Measurements from ENCODE around the gene FBXL19.

FBXL19 gene

DNA sequence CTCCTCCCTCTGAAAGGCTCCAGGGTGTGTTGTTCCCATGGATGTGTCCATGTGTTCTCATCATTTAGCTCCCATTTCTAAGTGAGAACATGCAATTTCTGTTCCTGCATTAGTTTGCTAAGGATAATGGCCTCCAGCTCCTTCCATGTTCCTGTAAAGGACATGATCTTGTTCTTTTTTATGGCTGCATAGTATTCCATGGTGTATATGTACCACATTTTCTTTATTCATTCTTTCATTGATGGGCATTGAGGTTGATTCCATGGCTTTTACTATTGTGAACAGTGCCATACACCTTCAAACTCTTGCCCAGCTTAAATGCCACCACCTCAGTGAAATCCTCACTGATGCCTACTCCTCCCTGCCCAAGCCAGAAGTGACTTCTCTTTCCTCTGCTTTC, 21.0 kb downstream of the FBXL19 start:
- no peak for DNase-seq (ENCODE audit: low read depth in 2 of 2)

DNA sequence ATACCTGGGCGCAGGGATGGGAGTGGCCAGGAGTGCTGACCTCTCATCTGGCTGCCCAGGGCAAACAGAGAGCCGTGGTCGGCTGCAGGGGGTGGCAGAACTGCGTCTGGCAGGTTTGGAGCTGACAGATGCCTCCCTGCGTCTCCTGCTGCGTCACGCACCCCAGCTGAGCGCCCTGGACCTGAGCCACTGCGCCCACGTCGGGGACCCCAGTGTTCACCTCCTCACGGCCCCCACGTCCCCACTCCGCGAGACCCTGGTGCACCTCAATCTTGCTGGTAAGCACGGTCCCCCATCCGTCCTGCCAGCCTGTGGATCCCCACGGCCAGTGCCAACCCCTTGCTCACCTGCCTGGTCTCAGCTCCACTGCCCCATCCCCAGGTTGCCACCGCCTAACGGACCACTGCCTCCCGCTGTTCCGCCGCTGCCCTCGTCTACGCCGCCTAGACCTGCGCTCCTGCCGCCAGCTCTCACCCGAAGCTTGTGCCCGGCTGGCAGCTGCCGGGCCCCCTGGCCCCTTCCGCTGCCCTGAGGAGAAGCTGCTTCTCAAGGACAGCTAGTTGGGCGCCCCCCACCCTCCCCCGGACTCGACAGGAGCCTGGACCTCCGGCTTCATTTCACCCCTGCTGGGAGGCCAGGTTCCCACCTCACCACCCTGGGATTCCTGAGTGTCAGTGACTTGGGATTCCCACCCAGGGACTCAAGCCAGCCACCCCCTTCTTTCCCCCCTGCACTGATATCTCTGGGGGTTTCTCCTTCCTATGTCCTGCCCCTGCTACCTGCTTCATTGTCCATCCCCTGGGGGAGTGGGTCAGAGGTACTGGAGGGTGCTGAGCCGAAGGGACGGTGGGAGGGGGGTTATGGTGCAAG, 23.5 kb downstream of the FBXL19 start:
- DNase-seq (ENCODE audit: low read depth in 2 of 2) = no peak

DNA sequence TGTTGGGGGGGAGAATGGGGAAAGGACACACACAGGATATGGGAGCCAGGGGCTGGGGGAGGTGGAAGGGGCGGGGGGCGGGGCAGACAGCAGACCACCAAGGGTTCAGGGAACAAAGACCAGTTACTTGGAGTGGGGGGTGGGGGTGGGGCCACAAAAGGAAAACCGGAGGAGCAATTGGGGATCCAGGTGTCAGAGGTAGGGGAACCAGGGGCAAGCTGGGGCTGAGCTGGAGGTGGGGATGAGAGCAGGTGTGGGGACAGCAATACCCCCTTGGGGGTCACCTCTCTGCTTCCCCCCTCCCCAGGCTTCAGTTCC, 24.1 kb downstream of the FBXL19 start:
- no peak for DNase-seq (ENCODE audit: low read depth in 2 of 2)

DNA sequence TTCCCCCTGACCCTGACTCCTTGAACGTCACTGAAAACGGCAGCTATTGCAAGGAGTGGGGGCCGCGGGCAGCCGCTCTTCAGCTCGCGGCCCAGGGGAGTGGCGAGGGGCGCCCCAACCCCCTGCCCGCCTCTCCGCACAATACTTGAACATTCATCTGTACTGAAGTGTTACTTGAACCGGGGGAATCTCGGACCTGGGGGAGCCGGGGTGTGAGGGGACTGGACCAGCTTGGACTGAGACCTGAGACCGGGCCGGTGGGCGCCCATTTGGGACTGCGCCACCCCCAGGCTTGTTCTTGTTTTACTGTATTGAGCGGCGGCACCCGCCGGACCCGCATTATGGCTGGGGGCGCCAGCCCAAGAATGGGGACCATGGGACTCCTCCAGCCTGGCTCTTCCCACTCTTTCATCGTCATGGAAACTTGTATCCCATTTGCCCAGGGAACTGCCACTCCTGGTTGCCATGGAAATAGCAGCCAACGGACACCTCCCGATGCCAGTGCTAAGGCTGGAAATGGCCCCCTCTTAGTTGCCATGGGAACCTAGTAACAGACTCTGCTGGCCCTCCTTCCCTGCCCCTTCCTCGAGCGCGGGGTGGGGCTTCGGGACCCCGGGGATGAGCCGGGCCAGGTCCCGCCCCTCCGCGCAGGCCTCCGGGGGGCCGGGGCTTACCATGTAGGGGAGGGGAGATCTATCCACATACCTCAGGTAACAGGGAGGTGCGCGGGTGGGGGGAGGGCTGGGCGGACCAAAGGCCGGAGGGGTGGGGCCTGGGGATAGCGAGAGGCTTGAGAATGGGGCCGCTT, 24.7 kb downstream of the FBXL19 start:
- DNase-seq (ENCODE audit: low read depth in 2 of 2) = no peak

DNA sequence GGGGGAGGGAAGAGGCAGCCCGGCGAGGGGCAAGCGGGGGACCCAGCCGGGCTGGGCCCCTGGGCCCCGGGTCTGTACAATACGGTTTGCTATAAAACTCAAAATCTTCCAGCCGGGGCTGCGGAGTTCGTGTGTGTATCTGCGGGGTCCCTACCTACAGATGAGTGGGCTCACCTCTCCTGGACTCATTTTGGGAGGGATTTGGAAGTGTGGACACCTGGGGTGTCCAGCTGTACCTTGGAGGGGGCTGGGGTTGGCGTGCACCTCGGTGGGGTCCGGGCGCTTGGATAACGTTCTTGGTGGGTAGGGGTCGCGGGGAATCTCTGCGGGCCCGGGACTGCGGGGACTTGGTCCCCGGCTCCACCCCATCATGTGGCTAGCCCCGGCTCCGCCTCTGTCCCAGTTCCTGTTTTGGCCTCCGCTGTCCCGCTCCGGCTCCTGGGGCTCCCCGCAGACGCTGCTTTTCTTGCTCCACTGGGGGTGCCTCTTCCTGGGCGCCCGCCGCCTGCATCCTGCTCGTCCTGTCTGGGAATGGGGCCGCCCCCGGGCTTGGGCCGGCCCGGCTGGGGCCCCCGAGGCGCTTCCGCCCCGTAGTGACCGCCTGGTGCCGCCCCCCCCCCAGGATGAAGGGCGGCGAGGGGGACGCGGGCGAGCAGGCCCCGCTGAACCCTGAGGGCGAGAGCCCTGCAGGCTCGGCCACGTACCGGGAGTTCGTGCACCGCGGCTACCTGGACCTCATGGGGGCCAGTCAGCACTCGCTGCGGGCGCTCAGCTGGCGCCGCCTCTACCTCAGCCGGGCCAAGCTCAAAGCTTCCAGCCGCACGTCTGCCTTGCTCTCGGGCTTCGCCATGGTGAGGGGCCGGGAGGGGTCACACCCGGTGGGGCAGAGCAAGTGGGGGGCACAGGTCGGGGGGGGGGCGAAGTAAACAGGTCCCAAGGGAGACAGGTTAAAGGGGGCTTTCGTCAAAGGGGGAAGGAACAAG, 25.6 kb downstream of the FBXL19 start, which contains the start of gene ORAI3:
Gene ORAI3, plus strand, starts transcription at position 402 of the 983 bp plus-strand sequence. Its CDS starts 222 bp downstream, at position 624.
- DNase-seq (ENCODE audit: low read depth in 2 of 2) = peak in 1 of 2 donors; percentile 14

DNA sequence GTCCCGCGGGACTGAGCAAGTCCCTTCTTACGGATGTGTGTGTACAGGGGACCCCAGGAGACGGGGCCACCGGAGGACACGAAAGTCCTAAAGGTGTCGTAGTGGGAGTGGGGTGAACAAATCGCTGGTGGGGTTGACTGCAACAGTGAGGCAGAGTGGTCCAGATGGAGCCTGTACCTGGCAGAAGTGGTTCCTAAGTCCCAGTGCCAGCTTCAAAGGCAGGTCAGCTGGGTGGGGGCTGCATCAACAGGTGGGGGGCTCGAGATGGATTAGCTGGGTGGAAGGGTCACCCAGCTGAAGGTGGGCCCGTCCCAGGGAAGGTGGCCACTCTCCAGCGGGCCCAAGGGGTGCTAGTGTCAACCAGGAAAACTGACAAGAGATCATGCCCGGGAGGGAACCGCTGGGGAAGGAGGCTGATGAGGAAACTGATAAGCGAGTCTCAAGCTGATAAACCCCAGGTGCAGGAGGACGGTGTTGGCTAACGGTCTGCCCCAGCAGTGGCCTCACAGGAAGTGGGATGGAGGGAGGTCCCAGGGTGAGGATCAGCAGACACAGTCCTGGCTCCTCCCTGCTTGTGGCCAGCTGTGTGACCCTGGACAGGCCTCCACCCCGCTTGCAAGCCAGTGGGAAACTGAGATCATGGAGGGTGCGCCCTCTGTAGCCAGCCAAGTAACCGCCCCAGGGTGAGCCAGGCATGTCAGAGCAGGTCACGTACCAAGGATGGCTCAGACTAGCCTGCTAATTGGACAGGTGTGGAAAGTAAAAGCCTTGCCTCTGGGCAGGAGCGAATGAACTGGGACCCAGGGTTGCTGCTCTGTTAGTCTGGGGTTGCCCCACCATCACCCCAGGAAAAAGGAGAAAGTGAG, 26.5 kb downstream of the FBXL19 start:
- peak in 1 of 2 donors; percentile 12 for DNase-seq (ENCODE audit: low read depth in 2 of 2)

DNA sequence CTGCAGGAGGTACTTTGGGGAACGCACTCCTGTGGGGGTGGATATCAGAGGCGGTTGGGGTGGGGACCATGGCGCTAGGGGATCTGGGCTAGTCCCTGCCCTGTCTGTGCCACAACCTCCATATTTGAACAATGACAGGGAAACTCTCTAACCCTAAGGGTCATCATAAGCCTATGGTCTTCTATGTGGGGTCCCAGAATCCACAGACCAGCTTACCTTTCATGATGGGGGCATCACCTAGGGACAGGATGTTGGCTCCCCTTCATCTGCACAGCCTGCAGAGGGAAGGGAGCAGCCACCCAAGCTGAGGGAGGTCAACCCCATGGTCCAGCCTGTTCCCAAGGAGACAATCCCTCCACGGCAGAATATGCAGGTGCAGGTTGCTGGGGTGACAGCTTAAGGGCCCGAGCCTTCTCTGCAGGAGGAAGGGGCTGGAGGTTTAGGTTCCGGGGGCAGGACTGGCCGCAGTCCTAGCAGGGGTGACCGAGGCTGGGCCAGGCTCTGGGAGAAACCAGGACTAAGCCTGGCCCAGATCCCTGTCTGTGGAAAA, 27.2 kb downstream of the FBXL19 start:
- no peak for DNase-seq (ENCODE audit: low read depth in 2 of 2)

DNA sequence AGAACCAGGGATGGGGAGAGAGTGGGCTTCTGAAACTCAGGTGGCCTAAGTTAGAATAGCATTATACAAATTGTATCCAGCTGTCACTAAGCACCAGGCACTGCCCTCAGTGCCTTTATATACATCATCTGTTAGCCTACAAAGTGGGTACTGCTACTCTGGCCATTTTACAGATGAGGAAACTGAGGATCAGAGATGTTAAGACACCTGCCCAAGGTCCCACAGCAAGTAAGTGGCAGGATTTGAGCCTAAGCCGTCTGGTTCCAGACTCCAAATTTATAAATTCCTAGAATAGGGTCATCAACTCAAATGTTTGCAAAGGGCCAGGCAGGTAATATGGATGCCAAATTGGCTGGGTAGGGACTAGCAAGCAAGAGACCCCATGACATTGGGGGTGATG, 27.8 kb downstream of the FBXL19 start:
- no peak for DNase-seq (ENCODE audit: low read depth in 2 of 2)

DNA sequence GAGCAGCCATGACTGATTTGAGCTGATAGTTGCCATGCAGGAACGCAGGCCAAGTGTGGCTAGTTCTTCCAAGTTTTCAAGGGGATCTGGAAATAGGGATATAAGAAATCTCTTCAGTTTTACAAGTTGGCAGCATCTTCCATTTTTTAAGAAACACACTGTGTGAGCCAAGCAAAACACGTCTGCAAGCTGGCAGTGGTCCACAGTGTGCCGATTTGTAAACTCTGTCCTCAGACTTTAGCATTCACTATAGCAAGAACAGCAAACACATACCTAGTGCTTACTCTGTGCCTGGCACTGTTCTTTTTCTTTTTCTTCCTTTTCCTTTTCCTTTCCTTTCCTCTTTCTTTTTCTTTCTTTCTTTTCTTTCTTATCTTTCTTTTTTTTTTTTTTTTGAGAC, 28.4 kb downstream of the FBXL19 start:
- no peak for DNase-seq (ENCODE audit: low read depth in 2 of 2)

DNA sequence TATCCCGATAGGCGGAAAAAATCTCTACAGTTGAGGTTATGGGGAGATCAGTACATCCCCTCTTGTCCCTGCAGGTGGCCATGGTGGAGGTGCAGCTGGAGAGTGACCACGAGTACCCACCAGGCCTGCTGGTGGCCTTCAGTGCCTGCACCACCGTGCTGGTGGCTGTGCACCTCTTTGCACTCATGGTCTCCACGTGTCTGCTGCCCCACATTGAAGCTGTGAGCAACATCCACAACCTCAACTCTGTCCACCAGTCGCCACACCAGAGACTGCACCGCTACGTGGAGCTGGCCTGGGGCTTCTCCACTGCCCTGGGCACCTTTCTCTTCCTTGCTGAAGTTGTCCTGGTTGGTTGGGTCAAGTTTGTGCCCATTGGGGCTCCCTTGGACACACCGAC, 29.7 kb downstream of the FBXL19 start:
- no peak for DNase-seq (ENCODE audit: low read depth in 2 of 2)

DNA sequence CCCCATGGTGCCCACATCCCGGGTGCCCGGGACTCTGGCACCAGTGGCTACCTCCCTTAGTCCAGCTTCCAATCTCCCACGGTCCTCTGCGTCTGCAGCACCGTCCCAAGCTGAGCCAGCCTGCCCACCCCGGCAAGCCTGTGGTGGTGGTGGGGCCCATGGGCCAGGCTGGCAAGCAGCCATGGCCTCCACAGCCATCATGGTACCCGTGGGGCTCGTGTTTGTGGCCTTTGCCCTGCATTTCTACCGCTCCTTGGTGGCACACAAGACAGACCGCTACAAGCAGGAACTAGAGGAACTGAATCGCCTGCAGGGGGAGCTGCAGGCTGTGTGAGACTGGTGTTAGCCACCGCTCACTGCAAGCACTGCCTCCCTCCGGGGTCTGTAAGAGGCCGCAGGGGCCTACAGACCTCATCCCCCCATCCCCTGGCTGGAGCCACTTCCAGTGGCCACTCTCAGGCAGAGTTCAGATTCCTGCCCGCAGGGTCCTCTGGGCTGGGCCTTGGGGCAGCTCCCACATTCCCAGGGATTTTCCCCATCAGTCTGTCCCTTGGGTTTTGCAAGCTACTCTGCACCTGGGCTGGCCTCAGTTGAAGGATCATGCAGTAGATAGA, 30.2 kb downstream of the FBXL19 start:
- DNase-seq (ENCODE audit: low read depth in 2 of 2) = peak; percentile 19 to 38

DNA sequence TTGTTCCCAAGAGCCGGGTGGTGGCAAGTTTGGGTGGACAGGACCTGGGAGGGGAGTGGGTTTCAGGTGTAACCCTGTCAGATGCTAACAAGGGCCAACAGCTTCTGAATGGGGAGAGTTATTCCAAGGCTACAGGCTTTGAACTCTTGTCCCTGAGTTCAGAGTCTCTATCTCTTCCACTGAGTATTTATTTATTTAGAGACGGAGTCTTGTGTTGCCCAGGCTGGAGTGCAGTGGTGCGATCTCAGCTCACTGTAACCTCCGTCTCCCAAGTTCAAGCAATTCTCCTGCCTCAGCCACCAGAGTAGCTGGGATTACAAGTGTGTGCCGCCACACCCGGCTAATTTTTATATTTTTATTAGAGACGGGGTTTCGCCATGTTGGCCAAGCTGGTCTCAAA, 31.6 kb downstream of the FBXL19 start:
- no peak for DNase-seq (ENCODE audit: low read depth in 2 of 2)

DNA sequence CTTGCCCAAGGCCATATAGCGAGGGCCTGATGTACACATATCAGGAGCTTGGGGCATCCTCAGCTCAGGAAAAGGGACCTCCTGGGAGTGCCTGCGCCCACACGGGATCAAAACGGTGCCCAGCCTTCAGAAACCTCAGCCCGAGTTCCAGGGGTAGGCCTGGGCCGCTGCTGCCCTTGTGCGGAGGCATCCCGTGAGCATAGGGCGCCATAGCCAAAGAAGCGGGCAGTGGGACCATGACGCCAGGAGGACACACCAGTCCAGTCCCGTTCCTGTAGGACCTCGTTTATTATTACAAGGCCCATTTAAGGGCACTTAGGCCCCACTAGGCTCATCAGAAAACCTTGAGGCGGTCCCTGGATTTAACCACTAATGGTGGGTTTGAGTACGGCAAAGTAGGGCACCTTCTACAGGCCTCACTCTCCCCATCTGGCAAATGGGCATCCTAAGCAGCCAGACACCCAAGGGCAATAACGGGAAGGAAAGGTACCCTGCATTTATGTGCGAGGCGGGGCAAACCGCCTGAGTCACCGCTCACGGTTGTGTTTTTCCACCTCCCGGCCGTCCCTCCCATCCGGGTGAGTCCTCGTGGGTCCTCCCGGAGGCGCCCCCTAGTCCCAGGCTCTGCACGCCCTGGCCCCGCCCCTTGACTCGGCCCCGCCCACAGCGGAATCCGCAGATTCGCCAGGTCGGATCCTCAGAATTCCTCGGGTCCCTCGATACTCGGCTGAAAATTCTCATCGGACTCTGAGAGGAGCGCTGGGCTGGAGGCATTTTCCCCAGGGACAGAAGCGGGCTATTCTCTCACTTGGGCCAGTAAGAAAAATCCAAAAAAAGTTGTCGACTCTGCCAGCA, 33.5 kb downstream of the FBXL19 start:
- DNase-seq (ENCODE audit: low read depth in 2 of 2) = peak; percentile 68 to 79

DNA sequence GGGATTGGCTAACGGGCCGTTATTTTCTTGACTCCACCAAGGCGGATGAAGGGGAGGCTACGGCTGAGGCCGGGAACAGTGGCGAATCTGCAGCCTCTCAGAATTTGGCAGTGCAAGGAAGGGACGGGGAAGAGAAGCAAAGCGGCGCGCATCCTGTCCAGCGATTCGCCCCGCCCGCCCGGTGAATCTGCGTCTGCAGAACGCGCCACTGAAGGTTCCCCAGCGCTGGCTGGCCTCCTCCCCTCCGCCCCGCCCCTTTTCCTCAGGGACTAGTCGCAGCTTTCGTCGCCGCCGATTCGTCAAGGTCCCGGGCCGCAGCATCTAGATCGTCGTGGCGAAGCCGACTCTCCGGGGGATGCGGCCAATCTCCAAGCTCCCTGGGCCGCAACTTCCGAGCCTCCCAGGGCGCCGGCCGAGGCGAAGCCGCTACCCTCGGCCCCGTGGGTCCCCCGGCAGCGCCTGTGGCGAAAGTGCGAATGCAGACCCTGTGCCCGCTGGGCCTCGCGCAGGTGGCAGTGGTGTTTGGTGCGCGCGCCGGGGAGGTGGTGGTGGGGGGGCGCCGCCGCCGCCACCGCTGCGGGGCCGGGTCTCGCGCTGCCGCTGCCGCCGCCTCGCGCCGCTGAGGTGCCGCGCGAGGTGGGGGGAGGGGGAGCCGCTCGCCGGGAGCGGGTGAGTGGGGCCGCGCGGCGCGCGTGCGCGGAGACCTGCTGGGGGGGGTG, 34.2 kb downstream of the FBXL19 start, which contains the start of gene SETD1A:
Gene SETD1A, plus strand, starts transcription at position 299 of the 719 bp plus-strand sequence. CDS start 978 bp downstream, outside the sequence.
- DNase-seq (ENCODE audit: low read depth in 2 of 2) = peak; percentile 90 to 95

DNA sequence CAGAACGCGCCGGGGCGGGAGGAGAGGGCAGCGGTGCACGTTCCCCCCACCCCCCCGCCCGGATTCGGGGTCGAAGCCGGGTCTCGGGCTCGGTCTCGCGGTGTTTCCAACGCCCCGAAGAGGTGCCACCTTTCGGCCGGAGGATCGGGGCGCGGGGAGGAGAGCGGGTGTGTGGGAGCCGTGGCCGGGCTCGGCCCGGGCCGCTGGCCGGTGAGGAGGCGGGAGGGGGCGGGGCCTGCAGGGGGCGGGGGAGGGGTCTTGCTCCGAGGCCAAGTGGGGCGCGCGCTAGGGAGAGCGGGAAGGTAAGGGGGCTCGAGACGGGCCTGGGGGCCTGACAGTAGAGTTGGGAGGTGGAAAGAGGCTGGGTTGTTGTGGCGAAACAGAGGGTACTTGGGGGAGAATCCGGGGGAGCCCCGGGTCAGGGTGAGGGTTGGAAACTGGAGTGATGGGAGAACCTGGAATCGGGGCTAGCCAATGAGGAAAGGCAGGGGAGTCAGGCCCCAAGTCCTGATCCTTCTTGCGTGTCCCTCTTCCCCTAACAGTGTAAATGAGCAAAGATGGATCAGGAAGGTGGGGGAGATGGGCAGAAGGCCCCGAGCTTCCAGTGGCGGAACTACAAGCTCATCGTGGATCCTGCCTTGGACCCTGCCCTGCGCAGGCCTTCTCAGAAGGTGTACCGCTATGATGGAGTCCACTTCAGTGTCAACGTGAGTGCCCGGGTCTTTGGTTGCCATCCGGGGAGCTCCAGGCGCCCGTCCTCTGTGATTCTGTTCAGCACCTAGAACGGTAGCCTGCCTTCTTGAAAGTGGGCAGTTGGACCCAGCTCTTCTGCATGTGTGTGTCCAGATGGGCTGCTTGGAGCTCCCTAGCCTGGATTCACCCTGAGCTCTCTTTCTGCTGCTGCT, 35.1 kb downstream of the FBXL19 start:
- no peak for DNase-seq (ENCODE audit: low read depth in 2 of 2)

DNA sequence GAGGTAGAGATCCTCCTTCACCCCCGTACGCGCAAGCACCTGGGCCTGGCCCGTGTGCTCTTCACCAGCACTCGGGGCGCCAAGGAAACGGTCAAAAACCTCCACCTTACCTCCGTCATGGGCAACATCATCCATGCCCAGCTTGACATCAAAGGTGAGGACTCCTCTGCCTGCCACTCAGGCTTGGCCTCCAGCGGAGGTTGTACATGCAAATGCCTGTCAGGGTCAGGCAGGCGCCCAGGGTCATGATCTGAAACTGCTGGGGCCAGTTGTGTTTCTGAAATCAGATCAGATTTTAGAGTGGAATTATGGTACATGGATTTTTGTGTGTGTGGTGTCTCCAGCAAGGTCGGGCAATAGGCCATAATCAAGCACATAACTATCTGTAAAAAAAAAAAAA, 38.0 kb downstream of the FBXL19 start:
- DNase-seq (ENCODE audit: low read depth in 2 of 2) = no peak

DNA sequence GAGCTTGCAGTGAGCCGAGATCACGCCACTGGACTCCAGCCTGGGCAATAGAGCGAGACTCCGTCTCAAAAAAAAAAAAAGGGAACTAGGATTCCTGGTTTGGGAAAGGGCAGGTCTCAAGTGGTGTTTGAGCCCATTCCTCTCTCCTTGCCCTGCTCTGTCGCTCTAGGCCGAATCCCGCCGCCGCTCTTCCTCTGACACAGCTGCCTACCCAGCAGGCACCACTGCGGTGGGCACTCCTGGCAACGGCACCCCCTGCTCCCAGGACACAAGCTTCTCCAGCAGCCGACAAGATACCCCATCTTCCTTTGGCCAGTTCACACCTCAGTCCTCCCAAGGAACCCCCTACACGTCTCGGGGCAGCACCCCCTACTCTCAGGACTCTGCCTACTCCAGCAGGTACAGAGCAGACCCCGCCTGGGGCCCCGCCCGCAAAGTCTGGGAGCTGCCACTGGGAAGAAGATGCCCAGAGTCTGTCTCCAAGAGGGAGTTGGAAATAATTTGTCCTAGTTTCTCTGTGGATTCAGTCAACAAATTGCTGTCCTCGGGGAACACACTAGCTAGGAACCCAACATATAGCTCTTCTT, 40.6 kb downstream of the FBXL19 start:
- no peak for DNase-seq (ENCODE audit: low read depth in 2 of 2)
